NCI-H748 (cell line): ENCODE data around the gene GLIPR1L2.
"Not testable (repeated sequence)": the region's sequence is repeated elsewhere in the genome, so short reads cannot be mapped to it uniquely, and the experiment has no call there.

ENCODE experiments used
- DNase-seq: peaks from one replicate; lab custom pipeline; 2025; ENCODE audit not compliant: unreplicated experiment; lab: John Stamatoyannopoulos, UW

Gene GLIPR1L2

GRCh38 chr12:75432924-75433323 is 42.0 kb downstream of the GLIPR1L2 start:
- no peak for DNase-seq

DNA sequence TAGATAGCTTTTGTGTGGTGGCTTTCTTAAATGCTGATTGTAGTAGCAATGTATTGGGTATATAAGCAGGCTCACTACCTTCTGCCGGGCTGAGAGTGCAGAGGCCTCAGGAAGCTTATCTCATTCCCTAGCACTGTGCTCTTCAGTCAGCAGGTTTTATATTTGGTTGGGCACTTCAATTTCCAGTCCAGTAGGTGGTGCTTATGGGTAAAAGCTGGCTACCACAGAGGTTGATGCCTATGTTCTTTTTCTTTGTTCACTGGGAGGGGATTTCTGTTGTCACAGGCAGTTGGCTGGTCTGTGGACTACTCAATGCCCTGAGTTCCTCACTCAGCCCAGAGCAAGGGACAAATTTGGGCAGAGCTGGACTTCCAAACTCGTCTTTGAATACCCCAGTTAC is 46.7 kb downstream of the GLIPR1L2 start:
- no peak for DNase-seq

- no peak for DNase-seq
Measured at GRCh38 chr12:75438059-75438754, 47.3 kb downstream of the GLIPR1L2 start.

DNA sequence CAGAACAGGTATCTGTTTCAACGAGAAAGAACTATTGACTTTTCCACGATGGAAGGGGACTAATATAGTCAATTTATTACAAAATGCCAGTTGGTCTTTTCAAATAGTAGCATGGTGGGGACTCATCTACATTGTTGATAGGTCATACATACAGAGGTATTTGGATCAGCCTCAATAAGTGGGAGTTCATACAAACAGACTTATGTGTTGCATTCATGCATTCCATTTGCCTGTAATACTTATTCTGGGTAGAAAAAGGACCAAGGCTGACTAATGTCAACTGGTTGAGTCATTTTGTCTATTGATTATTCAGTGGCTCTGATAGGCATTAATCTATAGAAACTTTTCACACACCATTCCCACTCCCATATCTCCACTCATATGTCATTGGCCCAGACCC is 48.2 kb downstream of the GLIPR1L2 start:
- DNase-seq, result no peak

- DNase-seq, result no peak
Measured at GRCh38 chr12:75439930-75440329, 49.0 kb downstream of the GLIPR1L2 start.

DNA sequence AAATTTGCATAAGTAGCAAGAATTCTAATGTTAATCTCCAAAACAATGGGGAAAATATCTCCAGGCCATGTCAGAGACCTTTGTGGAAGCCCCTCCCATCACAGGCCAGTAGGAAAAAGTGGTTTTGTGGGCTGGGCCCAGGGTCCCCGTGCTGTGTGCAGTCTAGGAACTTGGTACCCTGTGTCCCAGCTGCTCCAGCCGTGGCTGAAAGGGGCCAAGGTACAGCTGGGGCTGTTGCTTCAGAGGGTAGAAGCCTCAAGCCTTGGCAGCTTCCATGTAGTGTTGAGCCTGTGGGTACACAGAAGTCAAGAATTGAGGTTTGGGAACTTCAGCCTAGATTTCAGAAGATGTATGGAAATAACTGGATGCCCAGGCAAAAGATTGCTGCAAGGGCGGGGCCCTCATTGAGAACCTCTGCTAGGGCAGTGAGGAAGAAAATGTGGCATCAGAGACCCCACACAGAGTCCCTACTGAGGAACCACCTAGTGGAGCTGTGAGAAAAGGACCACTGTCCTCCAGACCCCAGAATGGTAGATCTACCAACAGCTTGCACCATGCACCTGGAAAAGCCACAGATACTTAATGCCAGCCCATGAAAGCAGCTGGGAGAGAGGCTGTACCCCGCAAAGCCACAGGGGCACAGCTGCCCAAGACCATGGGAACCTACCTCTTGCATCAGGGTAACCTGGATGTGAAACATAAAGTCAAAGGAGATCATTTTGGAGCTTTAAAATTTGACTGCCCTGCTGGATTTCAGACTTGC is 51.0 kb downstream of the GLIPR1L2 start:
- not testable (repeated sequence) for DNase-seq

DNA sequence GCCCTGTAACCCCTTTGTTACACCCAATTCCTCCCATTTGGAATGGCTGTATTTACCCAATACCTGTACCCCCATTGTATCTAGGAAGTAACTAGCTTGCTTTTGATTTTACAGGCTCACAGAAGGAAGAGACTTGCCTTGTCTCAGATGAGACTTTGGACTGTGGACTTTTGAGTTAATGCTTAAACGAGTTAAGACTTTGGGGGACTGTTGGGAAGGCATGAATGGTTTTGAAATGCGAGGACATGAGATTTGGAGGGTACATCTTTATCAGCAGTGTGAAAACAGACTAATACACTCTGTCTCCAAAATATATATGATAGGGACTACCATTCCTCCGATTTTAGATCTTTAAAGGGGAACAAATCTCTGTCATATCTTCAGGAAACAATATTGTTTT is 51.6 kb downstream of the GLIPR1L2 start:
- not testable (repeated sequence) for DNase-seq

DNA sequence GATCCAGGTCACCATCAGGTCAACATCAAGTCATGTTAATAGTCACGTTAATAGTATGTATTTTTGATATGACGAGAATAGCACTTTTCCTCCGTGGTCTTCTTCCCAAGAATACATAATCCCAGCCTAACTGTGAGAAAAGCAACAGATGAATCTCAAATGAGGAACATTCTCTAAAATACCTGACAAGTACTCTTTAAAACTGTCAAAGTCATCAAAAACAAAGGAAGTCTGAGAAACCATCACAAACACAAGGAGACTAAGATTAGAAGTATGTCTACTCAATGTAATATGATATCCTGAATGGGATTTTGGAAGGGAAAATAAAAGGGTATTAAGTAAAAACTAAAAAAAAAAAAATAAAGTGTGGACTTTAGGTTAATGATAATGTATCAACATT is 52.8 kb downstream of the GLIPR1L2 start:
- DNase-seq, result no peak

DNA sequence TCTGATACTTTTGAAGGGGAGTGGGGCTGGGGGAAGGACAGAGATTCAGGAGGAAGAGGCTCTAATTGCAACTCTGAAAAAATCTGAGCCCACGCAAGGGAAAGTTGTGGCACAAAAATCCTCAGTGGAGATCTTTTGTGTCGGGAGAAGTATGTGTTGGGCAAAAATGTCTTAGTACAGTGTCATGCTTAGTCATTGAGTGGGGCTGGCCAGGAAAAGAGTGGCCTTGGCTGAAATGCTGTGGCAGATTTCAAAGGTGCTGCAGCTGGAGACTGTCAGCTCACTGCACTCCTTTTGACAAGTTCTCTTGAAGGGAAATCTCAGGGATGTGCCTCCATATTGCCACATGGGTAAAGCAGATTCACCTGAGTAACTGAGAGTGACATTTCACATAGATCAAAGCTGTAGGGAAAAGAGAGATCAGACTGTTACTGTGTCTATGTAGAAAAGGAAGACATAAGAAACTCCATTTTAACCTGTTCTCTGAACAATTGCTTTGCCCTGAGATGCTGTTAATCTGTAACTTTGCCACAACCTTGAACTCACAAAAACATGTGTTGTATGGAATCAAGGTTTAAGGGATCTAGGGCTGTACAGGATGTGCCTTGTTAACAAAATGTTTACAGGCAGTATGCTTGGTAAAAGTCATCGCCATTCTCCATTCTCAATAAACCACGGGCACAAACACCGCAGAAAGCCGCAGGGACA is 53.7 kb downstream of the GLIPR1L2 start:
- no peak for DNase-seq

- not testable (repeated sequence) for DNase-seq
Measured at GRCh38 chr12:75445137-75445507, 54.2 kb downstream of the GLIPR1L2 start.

DNA sequence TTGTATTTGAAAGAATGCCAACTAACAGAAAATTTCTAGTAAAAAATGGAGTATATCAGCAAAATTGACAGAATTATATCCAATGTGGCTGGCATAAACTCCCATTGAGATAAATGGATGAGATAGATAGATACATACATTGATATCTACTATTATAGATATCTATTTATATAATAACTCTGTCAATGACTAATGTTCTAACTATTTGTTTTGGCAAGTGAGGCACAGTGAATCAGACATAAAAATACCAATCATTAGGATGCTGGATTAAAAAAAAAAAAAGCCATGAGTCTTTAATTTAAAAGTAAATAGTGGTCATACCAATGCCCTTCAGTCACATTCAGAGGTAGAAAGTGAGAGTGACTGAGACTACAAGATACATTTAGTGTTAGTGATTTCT is 56.0 kb downstream of the GLIPR1L2 start:
- DNase-seq, result no peak

- no peak for DNase-seq
Measured at GRCh38 chr12:75447691-75448393, 57.0 kb downstream of the GLIPR1L2 start.

- no peak for DNase-seq
Measured at GRCh38 chr12:75452675-75453330, 61.9 kb downstream of the GLIPR1L2 start.

GRCh38 chr12:75455839-75456238 is 65.0 kb downstream of the GLIPR1L2 start:
- DNase-seq, result peak; percentile 39

DNA sequence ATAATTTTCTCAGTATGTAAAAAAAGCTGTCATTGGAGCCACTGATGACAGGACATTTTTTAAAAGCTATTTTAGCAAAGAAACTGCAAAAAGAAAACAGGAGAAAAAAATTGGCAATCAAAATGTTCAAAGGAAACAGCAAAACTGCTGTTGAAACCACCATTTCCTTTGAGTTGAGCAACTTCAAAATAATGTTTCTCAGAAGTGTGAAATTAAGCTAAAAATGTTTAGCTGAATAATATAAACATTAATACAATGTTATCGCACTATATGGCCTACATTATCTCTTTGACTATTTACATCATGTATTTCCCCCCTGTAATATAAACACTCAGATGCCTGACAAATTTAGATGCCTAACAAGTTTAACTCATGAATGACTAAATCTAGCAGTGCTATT is 66.3 kb downstream of the GLIPR1L2 start:
- no peak for DNase-seq

DNA sequence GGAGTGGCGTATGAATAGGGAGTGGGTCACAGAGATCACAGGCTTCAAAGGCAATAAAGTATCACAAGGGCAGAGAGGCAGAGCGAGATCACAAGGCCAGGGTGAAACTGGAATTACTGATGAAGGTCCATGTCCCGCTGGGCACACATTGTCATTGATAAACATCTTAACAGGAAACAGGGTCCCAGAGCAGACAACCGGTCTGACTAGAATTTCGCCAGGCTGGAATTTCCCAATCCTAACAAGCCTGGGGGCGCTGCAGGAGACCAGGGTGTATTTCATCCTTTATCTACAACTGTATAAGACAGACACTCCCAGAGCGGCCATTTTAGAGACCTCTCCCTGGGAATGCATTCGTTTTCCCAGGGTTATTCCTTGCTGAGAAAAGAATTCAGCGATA is 67.0 kb downstream of the GLIPR1L2 start:
- DNase-seq, result not testable (repeated sequence)

GRCh38 chr12:75459755-75460154 is 68.9 kb downstream of the GLIPR1L2 start:
- DNase-seq, result no peak

DNA sequence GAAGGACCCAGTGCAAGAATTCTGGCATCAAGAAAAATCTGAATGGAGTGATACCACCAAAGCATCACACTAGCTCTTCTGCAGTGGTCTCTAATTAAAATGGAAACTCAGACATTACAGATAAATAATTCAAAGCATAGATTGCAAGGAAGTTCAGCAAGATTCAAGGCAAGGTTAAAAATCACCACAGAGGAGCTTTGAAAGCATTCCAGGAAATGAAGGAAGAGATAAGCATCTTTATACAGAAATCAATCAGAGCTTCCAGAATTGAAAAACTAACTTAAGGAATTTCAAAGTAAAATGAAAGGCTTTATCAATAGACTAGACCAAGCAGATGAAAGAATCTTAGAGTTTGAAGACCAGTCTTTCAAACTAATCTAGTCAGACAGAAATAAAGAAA is 69.3 kb downstream of the GLIPR1L2 start:
- DNase-seq, result no peak

DNA sequence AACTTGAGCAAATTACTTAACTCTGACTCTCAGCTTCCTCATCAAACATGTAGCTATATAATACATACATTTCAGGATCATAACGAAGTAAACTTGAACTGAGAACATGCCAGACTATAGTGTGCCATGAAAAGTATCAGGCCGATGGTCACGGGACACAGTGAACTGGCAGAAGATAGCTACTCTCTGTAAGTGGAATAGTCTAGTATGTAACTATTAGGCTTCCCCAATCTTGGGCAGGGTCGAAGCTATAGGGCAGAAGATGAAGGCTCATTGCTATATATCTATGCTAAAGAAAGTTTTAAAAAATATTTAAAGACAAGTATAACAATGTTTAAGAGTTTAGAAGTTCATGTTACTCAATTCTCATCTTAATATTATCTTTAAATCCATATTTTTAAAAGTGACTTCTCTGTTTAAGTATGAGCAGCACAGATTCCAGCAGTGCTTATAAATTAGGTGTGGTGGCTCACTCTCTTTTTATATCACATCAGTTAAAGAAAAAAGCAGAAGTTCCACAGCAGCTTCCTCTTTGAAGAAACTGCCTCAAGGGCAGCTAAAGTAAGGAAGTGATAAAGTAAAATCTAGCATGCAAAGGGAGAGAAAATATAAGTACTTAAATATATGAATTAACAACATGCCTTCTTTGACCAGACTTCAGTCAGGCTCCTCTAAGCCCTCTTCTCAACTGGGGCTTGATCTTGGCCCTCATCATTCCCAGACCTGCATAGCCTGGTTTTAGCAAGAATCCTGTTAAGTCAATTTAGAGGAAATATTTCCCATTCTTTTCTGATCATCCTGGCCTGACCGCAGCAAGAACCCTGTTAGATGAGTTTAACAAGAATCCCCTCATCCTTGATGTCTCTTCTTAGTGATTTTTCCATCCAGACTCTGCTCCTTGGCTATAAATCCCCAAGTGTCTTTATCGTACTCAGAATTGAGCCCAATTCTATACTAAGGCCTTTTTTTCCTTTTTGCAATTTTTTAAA is 81.3 kb downstream of the GLIPR1L2 start:
- DNase-seq, result no peak

GRCh38 chr12:75474116-75474515 is 83.2 kb downstream of the GLIPR1L2 start:
- no peak for DNase-seq
